HEK293 (cell line): Measurements from ENCODE around the gene MLN.

Experiments
- CTCF ChIA-PET: fragments of 350-600 bp; formaldehyde crosslinking; extraction: SDS; loops from one replicate; lab custom pipeline; 2021; ENCODE audit warnings: antibody characterized with exemption; lab: Yijun Ruan, JAX
- POLR2A ChIA-PET: fragments of 300-600 bp; formaldehyde crosslinking; extraction: SDS; loops from one replicate; lab custom pipeline; 2020; ENCODE audit warnings: antibody characterized with exemption, inconsistent platforms; lab: Yijun Ruan, JAX
- H3K27ac ChIP-seq: fragments of 200-500 bp; sonication (Bioruptor generic); 2 replicates; pipeline ENCODE4 v1.5.1; 2014; ENCODE audit warnings: low read depth, low read length, control low read depth, inconsistent platforms; ENCODE audit errors: extremely low read depth
- H3K36me3 ChIP-seq, 2 experiments: fragments of 200-500 bp in 1 of 2; sonication (Bioruptor generic) in 1 of 2; 1 replicate in 1 of 2; 2 replicates in 1 of 2; pipeline ENCODE4 v1.5.1; 2014 to 2017; ENCODE audit warnings: inconsistent platforms in 2 of 2, low read length in 2 of 2; ENCODE audit not compliant: control insufficient read depth in 2 of 2, insufficient read depth in 1 of 2
- H3K4me1 ChIP-seq: fragments of 200-500 bp; sonication (Bioruptor generic); 2 replicates; pipeline ENCODE4 v1.5.1; 2014; ENCODE audit warnings: mild to moderate bottlenecking, low read length, inconsistent platforms; ENCODE audit not compliant: control insufficient read depth, insufficient read depth
- H3K4me3 ChIP-seq: 2 replicates; pipeline ENCODE4 v1.5.1; 2011; ENCODE audit warnings: low read depth, mild to moderate bottlenecking, control low read depth, low read length, moderate library complexity
- H3K9me3 ChIP-seq: fragments of 200-500 bp; sonication (Bioruptor generic); 2 replicates; pipeline ENCODE4 v1.5.1; 2014; ENCODE audit warnings: low read depth, low read length, inconsistent platforms; ENCODE audit not compliant: control insufficient read depth, insufficient read depth
- ELK4 ChIP-seq: IDR thresholded peaks from 2 replicates; pipeline ENCODE4 v1.6.1; 2011; ENCODE audit warnings: mild to moderate bottlenecking, low read depth, low read length, borderline replicate concordance
- KLF17 ChIP-seq: fragments of 450-650 bp; formaldehyde crosslinking; IDR thresholded peaks from 2 replicates; pipeline ENCODE4 v1.5.1; 2016; ENCODE audit warnings: missing biosample characterization, missing genetic modification characterization
- TRIM28 ChIP-seq: IDR thresholded peaks from 2 replicates; pipeline ENCODE4 v1.6.1; 2011; ENCODE audit warnings: low read length, control low read depth, borderline replicate concordance
- TSHZ1 ChIP-seq: fragments of 450-650 bp; formaldehyde crosslinking; IDR thresholded peaks from 2 replicates; pipeline ENCODE4 v1.5.1; 2016; ENCODE audit warnings: missing biosample characterization, missing genetic modification characterization, borderline replicate concordance
- YY1 ChIP-seq: fragments of 450-650 bp; formaldehyde crosslinking; IDR thresholded peaks from 2 replicates; pipeline ENCODE4 v1.5.1; 2018; ENCODE audit warnings: missing biosample characterization, missing genetic modification characterization
- ZFP41 ChIP-seq: fragments of 450-650 bp; formaldehyde crosslinking; IDR thresholded peaks from 2 replicates; pipeline ENCODE4 v1.5.1; 2016; ENCODE audit warnings: missing biosample characterization, missing genetic modification characterization, borderline replicate concordance
- ZNF121 ChIP-seq: fragments of 450-650 bp; formaldehyde crosslinking; IDR thresholded peaks from 2 replicates; pipeline ENCODE4 v1.5.1; 2016; ENCODE audit warnings: missing biosample characterization, missing genetic modification characterization
- ZNF155 ChIP-seq: fragments of 450-650 bp; formaldehyde crosslinking; IDR thresholded peaks from 2 replicates; pipeline ENCODE4 v1.5.1; 2016; ENCODE audit warnings: missing biosample characterization, missing genetic modification characterization
- ZNF169 ChIP-seq: fragments of 450-650 bp; formaldehyde crosslinking; IDR thresholded peaks from 2 replicates; pipeline ENCODE4 v1.5.1; 2016; ENCODE audit warnings: missing biosample characterization, missing genetic modification characterization
- ZNF426 ChIP-seq: fragments of 450-650 bp; formaldehyde crosslinking; IDR thresholded peaks from 2 replicates; pipeline ENCODE4 v1.5.1; 2017; ENCODE audit warnings: missing biosample characterization, missing genetic modification characterization, mild to moderate bottlenecking, inconsistent platforms, moderate library complexity
- ZNF449 ChIP-seq: fragments of 450-650 bp; formaldehyde crosslinking; IDR thresholded peaks from 2 replicates; pipeline ENCODE4 v1.5.1; 2017; ENCODE audit warnings: missing biosample characterization, mild to moderate bottlenecking, missing genetic modification characterization, moderate library complexity
- ZNF48 ChIP-seq: fragments of 450-650 bp; formaldehyde crosslinking; IDR thresholded peaks from 2 replicates; pipeline ENCODE4 v1.5.1; 2016; ENCODE audit warnings: missing biosample characterization, missing genetic modification characterization
- ZNF518A ChIP-seq: fragments of 450-650 bp; formaldehyde crosslinking; conservative IDR thresholded peaks from 2 replicates; pipeline ENCODE4 v1.5.1; 2016; ENCODE audit warnings: low read depth, missing biosample characterization, missing genetic modification characterization
- ZNF530 ChIP-seq: fragments of 450-650 bp; formaldehyde crosslinking; IDR thresholded peaks from 2 replicates; pipeline ENCODE4 v1.5.1; 2016; ENCODE audit warnings: low read depth, missing biosample characterization, missing genetic modification characterization
- ZNF768 ChIP-seq: fragments of 450-650 bp; formaldehyde crosslinking; IDR thresholded peaks from 2 replicates; pipeline ENCODE4 v1.5.1; 2018; ENCODE audit warnings: missing biosample characterization, mild to moderate bottlenecking, missing genetic modification characterization
- ZSCAN30 ChIP-seq: fragments of 450-650 bp; IDR thresholded peaks from 2 replicates; pipeline ENCODE4 v1.5.1; 2018; ENCODE audit warnings: missing biosample characterization, mild to moderate bottlenecking, missing genetic modification characterization, moderate library complexity

Gene MLN

GRCh38 chr6:33770833-33771145 lies 33.0 kb downstream of the MLN start:
- TF ChIP-seq ZNF169, result no peak
- TF ChIP-seq ZNF48 (tag by site-specific recombination), result no peak
- no peak for TF ChIP-seq ZNF518A (tag by site-specific recombination)
- no peak for TF ChIP-seq ELK4
- no peak for TF ChIP-seq ZSCAN30 (tag by site-specific recombination)
- no peak overlapping the region for H3K27ac ChIP-seq
- no peak overlapping the region for H3K4me3 ChIP-seq
- no peaks in the 10 kb centered on the region for H3K9me3 ChIP-seq
- H3K4me1 ChIP-seq, result peaks cover 5% of the 10 kb centered on the region
- POLR2A ChIA-PET, result interaction anchor here (1.0 to 4.3 kb wide), 9 partner anchors 9 to 257 kb away, joined by 3 to 17 read pairs (median 4); partner anchors contain the start of genes LEMD2 and UQCC2
- peaks cover 6 to 35% of the 10 kb centered on the region in 2 experiments; a peak in 2 of 3 replicates for H3K36me3 ChIP-seq
- CTCF ChIA-PET, result interaction anchor here (0.6 to 8.8 kb wide), 53 partner anchors 10 to 983 kb away, joined by 3 to 149 read pairs (median 5); partner anchors contain the start of genes IP6K3, LEMD2 and UQCC2

- Histone ChIP-seq H3K4me1 (peaks cover 5% of the 10 kb centered on the region), H3K9me3 (no peaks in the 10 kb centered on the region), H3K36me3 (peaks cover 6 to 30% of the 10 kb centered on the region in 2 experiments; a peak in 2 of 3 replicates), H3K4me3 (no peak overlapping the region), H3K27ac (no peak overlapping the region)
- ChIA-PET POLR2A (interaction anchor here (0.6 to 4.3 kb wide), 9 partner anchors 10 to 257 kb away, joined by 3 to 17 read pairs (median 4); partner anchors contain the start of genes LEMD2 and UQCC2), CTCF (interaction anchor here (0.5 to 8.8 kb wide), 38 partner anchors 10 to 481 kb away, joined by 3 to 149 read pairs (median 4); partner anchors contain the start of genes IP6K3, LEMD2, PFDN6 and WDR46)
- TF ChIP-seq ZNF121 (tag by site-specific recombination), result no peak
Observed at GRCh38 chr6:33770124-33770832, 33.5 kb downstream of the MLN start.

GRCh38 chr6:33769248-33769821 lies 34.5 kb downstream of the MLN start:
- H3K27ac ChIP-seq, result no peak overlapping the region
- POLR2A ChIA-PET, result interaction anchor here (1.0 to 4.3 kb wide), 4 partner anchors 18 to 258 kb away, joined by 3 to 17 read pairs (median 5); partner anchors contain the start of gene UQCC2
- TF ChIP-seq TRIM28 (no peak), ZNF426 (tag by site-specific recombination) (no peak), ZNF768 (tag by site-specific recombination) (no peak), TSHZ1 (tag by site-specific recombination) (no peak), ZFP41 (tag by site-specific recombination) (no peak), KLF17 (tag by site-specific recombination) (no peak), YY1 (tag by site-specific recombination) (no peak), ZNF449 (no peak), ZNF155 (no peak), ZNF530 (no peak)

More at GRCh38 chr6:33769248-33769821, 34.5 kb downstream of the MLN start:
- Histone ChIP-seq H3K4me3 (no peak overlapping the region), H3K36me3 (peaks cover under 1 to 20% of the 10 kb centered on the region in 2 experiments; a peak in 2 of 3 replicates), H3K4me1 (peaks cover 5% of the 10 kb centered on the region), H3K9me3 (no peaks in the 10 kb centered on the region)
- CTCF ChIA-PET, result interaction anchor here (0.6 to 8.8 kb wide), 18 partner anchors 10 to 384 kb away, joined by 3 to 149 read pairs (median 4); partner anchors contain the start of gene IP6K3
